NCI-H524 (cell line): ENCODE data around the gene TEX19.

Experiments used
- DNase-seq, 2 experiments: peaks; one replicate each; lab custom pipeline; 2025; lab: John Stamatoyannopoulos, UW

The TEX19 gene

GRCh38 chr17:82358465-82359350 is at the start of gene TEX19:
TSS of gene TEX19 (plus strand) at chr17:82359247. CDS start at chr17:82362151, 2,904 bp downstream.
- DNase-seq, result peak in 1 of 2 experiments; percentile 27

- DNase-seq, result no peak
Measured at GRCh38 chr17:82309656-82310570, 49.1 kb upstream of the TEX19 start.

GRCh38 chr17:82310877-82311276 is 48.2 kb upstream of the TEX19 start:
- DNase-seq, result no peak

- DNase-seq, result no peak
Measured at GRCh38 chr17:82311971-82312370, 47.1 kb upstream of the TEX19 start.

GRCh38 chr17:82313195-82314011 is 45.6 kb upstream of the TEX19 start:
- no peak for DNase-seq

GRCh38 chr17:82314012-82314726 is 44.9 kb upstream of the TEX19 start:
- no peak for DNase-seq

GRCh38 chr17:82314727-82315605 is 44.1 kb upstream of the TEX19 start:
- DNase-seq, result no peak

- no peak for DNase-seq
Measured at GRCh38 chr17:82315703-82316358, 43.2 kb upstream of the TEX19 start.

- DNase-seq, result no peak
Measured at GRCh38 chr17:82316651-82317393, 42.2 kb upstream of the TEX19 start.

GRCh38 chr17:82317394-82318168 is 41.5 kb upstream of the TEX19 start, which contains the start of gene CD7:
TSS of gene CD7 (minus strand) at chr17:82317608. CDS start at chr17:82317495, 113 bp downstream.
- no peak for DNase-seq

GRCh38 chr17:82318169-82318498 is 40.9 kb upstream of the TEX19 start:
- no peak for DNase-seq

- no peak for DNase-seq
Measured at GRCh38 chr17:82318772-82319606, 40.1 kb upstream of the TEX19 start.

- DNase-seq, result no peak
Measured at GRCh38 chr17:82319619-82320062, 39.4 kb upstream of the TEX19 start.

- DNase-seq, result no peak
Measured at GRCh38 chr17:82320140-82320840, 38.8 kb upstream of the TEX19 start.

GRCh38 chr17:82320956-82321927 is 37.8 kb upstream of the TEX19 start:
- no peak for DNase-seq
